ENCODE data around the gene WFIKKN2.
"Not testable (repeated sequence)": the region's sequence is repeated elsewhere in the genome, so short reads cannot be mapped to it uniquely, and the experiment has no call there.

Gene WFIKKN2

GRCh38 chr17:50835301-50836234 is at the start of gene WFIKKN2:
Gene WFIKKN2, plus strand, starts transcription at chr17:50835586. Its CDS starts 352 bp downstream, at chr17:50835938.
- DNase-seq (ENCODE audit: low spot score) = no peak

GRCh38 chr17:50785946-50786570 is 49.3 kb upstream of the WFIKKN2 start:
- DNase-seq (ENCODE audit: low spot score) = no peak

- no peak for DNase-seq (ENCODE audit: low spot score)
Measured at GRCh38 chr17:50787106-50787505, 48.3 kb upstream of the WFIKKN2 start.

GRCh38 chr17:50790618-50791017 is 44.8 kb upstream of the WFIKKN2 start:
- DNase-seq (ENCODE audit: low spot score) = peak; percentile 40

- no peak for DNase-seq (ENCODE audit: low spot score)
Measured at GRCh38 chr17:50792132-50792531, 43.3 kb upstream of the WFIKKN2 start.

- no peak for DNase-seq (ENCODE audit: low spot score)
Measured at GRCh38 chr17:50793007-50793406, 42.4 kb upstream of the WFIKKN2 start.

- no peak for DNase-seq (ENCODE audit: low spot score)
Measured at GRCh38 chr17:50794361-50794760, 41.0 kb upstream of the WFIKKN2 start.

- no peak for DNase-seq (ENCODE audit: low spot score)
Measured at GRCh38 chr17:50797135-50797810, 38.1 kb upstream of the WFIKKN2 start.

GRCh38 chr17:50798424-50799288 is 36.7 kb upstream of the WFIKKN2 start:
- no peak for DNase-seq (ENCODE audit: low spot score)

GRCh38 chr17:50799582-50799981 is 35.8 kb upstream of the WFIKKN2 start:
- DNase-seq (ENCODE audit: low spot score) = no peak

- DNase-seq (ENCODE audit: low spot score) = no peak
Measured at GRCh38 chr17:50800196-50800700, 35.1 kb upstream of the WFIKKN2 start.

- no peak for DNase-seq (ENCODE audit: low spot score)
Measured at GRCh38 chr17:50802609-50803571, 32.5 kb upstream of the WFIKKN2 start.

- DNase-seq (ENCODE audit: low spot score) = no peak
Measured at GRCh38 chr17:50803676-50804075, 31.7 kb upstream of the WFIKKN2 start.

- not testable (repeated sequence) for DNase-seq (ENCODE audit: low spot score)
Measured at GRCh38 chr17:50804749-50805475, 30.5 kb upstream of the WFIKKN2 start.

- no peak for DNase-seq (ENCODE audit: low spot score)
Measured at GRCh38 chr17:50805486-50805885, 29.9 kb upstream of the WFIKKN2 start.

- no peak for DNase-seq (ENCODE audit: low spot score)
Measured at GRCh38 chr17:50806141-50806643, 29.2 kb upstream of the WFIKKN2 start.

GRCh38 chr17:50807009-50807408 is 28.4 kb upstream of the WFIKKN2 start:
- DNase-seq (ENCODE audit: low spot score) = no peak

GRCh38 chr17:50807675-50808074 is 27.7 kb upstream of the WFIKKN2 start:
- no peak for DNase-seq (ENCODE audit: low spot score)

GRCh38 chr17:50808413-50808812 is 27.0 kb upstream of the WFIKKN2 start:
- no peak for DNase-seq (ENCODE audit: low spot score)
